Measurements from ENCODE around the gene RFT1. TPM values are rescaled to one million over a fixed set of nuclear protein-coding genes. Genes with fewer than 3 reads are reported as not detected.

Gene RFT1
- total and polyA plus RNA-seq, 2 experiments from 2014 or later: 11.3 to 13.3 TPM

DNA sequence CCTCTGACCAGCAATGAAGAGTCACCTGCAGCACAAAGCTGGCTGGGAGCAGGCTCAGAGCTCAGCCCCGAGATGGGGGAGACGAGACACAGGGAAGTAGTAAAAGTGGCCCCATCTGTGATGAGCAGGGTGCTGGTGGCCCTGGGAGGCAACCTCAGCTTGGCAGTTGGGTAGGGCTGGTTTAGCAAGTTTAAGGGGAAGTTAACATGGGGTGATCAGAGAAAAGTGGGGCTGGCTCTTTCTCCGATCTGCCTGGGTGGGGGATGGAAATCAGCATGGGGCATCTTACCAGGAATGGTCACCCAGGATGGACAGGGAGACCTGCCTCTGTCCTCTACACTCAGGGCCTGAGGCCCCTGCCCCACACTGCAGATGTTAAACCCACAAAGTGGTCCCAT lies 54.5 kb downstream of the RFT1 start (continued):
- TF ChIP-seq, protein P1, sequence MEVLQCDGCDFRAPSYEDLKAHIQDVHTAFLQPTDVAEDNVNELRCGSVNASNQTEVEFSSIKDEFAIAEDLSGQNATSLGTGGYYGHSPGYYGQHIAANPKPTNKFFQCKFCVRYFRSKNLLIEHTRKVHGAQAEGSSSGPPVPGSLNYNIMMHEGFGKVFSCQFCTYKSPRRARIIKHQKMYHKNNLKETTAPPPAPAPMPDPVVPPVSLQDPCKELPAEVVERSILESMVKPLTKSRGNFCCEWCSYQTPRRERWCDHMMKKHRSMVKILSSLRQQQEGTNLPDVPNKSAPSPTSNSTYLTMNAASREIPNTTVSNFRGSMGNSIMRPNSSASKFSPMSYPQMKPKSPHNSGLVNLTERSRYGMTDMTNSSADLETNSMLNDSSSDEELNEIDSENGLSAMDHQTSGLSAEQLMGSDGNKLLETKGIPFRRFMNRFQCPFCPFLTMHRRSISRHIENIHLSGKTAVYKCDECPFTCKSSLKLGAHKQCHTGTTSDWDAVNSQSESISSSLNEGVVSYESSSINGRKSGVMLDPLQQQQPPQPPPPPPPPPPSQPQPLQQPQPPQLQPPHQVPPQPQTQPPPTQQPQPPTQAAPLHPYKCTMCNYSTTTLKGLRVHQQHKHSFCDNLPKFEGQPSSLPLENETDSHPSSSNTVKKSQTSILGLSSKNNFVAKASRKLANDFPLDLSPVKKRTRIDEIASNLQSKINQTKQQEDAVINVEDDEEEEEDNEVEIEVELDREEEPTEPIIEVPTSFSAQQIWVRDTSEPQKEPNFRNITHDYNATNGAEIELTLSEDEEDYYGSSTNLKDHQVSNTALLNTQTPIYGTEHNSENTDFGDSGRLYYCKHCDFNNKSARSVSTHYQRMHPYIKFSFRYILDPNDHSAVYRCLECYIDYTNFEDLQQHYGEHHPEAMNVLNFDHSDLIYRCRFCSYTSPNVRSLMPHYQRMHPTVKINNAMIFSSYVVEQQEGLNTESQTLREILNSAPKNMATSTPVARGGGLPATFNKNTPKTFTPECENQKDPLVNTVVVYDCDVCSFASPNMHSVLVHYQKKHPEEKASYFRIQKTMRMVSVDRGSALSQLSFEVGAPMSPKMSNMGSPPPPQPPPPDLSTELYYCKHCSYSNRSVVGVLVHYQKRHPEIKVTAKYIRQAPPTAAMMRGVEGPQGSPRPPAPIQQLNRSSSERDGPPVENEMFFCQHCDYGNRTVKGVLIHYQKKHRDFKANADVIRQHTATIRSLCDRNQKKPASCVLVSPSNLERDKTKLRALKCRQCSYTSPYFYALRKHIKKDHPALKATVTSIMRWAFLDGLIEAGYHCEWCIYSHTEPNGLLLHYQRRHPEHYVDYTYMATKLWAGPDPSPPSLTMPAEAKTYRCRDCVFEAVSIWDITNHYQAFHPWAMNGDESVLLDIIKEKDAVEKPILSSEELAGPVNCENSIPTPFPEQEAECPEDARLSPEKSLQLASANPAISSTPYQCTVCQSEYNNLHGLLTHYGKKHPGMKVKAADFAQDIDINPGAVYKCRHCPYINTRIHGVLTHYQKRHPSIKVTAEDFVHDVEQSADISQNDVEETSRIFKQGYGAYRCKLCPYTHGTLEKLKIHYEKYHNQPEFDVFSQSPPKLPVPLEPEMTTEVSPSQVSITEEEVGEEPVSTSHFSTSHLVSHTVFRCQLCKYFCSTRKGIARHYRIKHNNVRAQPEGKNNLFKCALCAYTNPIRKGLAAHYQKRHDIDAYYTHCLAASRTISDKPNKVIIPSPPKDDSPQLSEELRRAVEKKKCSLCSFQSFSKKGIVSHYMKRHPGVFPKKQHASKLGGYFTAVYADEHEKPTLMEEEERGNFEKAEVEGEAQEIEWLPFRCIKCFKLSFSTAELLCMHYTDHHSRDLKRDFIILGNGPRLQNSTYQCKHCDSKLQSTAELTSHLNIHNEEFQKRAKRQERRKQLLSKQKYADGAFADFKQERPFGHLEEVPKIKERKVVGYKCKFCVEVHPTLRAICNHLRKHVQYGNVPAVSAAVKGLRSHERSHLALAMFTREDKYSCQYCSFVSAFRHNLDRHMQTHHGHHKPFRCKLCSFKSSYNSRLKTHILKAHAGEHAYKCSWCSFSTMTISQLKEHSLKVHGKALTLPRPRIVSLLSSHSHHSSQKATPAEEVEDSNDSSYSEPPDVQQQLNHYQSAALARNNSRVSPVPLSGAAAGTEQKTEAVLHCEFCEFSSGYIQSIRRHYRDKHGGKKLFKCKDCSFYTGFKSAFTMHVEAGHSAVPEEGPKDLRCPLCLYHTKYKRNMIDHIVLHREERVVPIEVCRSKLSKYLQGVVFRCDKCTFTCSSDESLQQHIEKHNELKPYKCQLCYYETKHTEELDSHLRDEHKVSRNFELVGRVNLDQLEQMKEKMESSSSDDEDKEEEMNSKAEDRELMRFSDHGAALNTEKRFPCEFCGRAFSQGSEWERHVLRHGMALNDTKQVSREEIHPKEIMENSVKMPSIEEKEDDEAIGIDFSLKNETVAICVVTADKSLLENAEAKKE (CRISPR knock-in tag; IDR thresholded peaks at IDR 0.05): no peak
- TF ChIP-seq EZH2phosphoT487 (IDR thresholded peaks at IDR 0.05; ENCODE audit: unreplicated experiment) (no peak), POLR2AphosphoS5 (IDR thresholded peaks at IDR 0.05; ENCODE audit: low read depth) (no peak), CREB1 (CRISPR knock-in tag; IDR thresholded peaks at IDR 0.05; ENCODE audit: low read depth) (no peak), JUNB (IDR thresholded peaks at IDR 0.05; ENCODE audit: unreplicated experiment) (no peak), EZH2 (IDR thresholded peaks at IDR 0.05; ENCODE audit: low read depth, unreplicated experiment) (no peak), ZNF114 (CRISPR knock-in tag; IDR thresholded peaks at IDR 0.05) (no peak), NANOG (IDR thresholded peaks at IDR 0.05; ENCODE audit: borderline replicate concordance) (no peak)

DNA sequence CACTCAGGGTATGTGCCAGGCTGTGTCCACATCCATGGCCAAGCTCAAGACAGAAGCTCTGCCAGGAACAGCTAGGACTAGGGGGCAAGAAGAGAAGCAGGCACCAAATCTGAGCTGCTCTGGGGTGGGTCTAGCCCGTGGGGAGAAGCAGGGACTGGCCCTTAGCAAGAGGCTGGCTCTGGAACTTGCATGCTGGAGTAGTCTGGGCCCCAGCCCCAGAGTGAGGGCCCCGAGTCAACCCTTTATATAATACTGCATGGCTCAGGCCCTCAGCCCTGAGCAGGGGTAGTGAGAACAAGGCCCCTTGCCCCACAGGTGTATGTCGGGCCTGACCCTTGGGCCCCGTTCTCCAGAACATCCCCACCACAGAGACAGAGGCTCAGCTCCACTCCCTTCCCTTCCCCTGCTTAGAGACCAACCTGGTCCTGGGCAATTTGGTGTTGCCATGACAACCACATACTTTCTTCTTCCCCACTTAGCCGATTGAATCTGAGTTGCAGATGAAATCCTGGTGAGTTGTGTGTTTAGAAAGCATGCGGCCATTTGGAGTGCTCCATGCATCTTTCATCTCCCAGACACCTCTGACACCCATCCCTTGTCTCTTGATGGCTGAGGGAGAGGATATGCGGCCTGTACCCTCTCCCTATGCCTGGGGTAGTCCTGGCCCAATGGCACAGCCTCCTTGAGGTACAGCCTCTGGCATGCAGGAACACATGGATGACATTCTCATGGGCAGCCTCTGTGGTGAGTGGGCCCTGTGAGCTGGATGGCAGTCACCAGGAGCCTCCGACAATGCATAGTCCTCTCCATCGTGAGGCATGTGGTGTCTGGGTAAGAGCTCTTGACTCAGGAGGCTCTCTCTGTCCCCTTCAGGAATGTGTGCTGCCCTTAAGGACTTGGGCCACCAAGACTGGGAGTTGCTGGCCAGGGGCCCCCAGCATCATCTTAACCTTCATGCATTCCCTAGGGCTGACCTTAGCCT lies 55.2 kb downstream of the RFT1 start:
- Histone ChIP-seq H3K79me2 (replicated peaks; ENCODE audit: insufficient read depth) (no peaks in the 10 kb centered on the region), H3K4me1 (ENCODE audit: insufficient read depth) (peaks cover 7% of the 10 kb centered on the region), H3K4me2 (no peak overlapping the region), H3K4me3 (no peak overlapping the region), H3K9me2 (ENCODE audit: insufficient read depth) (no peaks in the 10 kb centered on the region), H2AFZ (no peak overlapping the region), H4K20me1 (replicated peaks; ENCODE audit: insufficient read depth) (no peaks in the 10 kb centered on the region), H3K36me3 (ENCODE audit: insufficient read depth) (no peaks in the 10 kb centered on the region), H3K27me3 (ENCODE audit: insufficient read depth) (no peaks in the 10 kb centered on the region), H3F3A (replicated peaks; ENCODE audit: low read depth) (no peaks in the 10 kb centered on the region), H3K27ac (ENCODE audit: low read depth) (no peak overlapping the region)
- ATAC-seq: no peak
- Mint-ChIP-seq H3K9me3 (no peaks in the 10 kb centered on the region), H3K27me3 (ENCODE audit: insufficient read depth, low read depth, poor library complexity) (peaks cover 3% of the 10 kb centered on the region), H3K27ac (no peak overlapping the region), H3K4me1 (peaks cover 17% of the 10 kb centered on the region), H3K4me3 (no peak overlapping the region), H3K36me3 (ENCODE audit: low read depth) (no peaks in the 10 kb centered on the region)
- DNase-seq (ENCODE audit: low spot score): peak; percentile 39
- TF ChIP-seq EZH2phosphoT487 (IDR thresholded peaks at IDR 0.05; ENCODE audit: unreplicated experiment) (no peak), ZNF114 (CRISPR knock-in tag; IDR thresholded peaks at IDR 0.05) (no peak), ZNF331 (CRISPR knock-in tag; IDR thresholded peaks at IDR 0.05; ENCODE audit: low read depth) (no peak), EZH2 (IDR thresholded peaks at IDR 0.05; ENCODE audit: low read depth, unreplicated experiment) (no peak), POLR2AphosphoS5 (IDR thresholded peaks at IDR 0.05; ENCODE audit: low read depth) (no peak)
- TF ChIP-seq, protein P2, sequence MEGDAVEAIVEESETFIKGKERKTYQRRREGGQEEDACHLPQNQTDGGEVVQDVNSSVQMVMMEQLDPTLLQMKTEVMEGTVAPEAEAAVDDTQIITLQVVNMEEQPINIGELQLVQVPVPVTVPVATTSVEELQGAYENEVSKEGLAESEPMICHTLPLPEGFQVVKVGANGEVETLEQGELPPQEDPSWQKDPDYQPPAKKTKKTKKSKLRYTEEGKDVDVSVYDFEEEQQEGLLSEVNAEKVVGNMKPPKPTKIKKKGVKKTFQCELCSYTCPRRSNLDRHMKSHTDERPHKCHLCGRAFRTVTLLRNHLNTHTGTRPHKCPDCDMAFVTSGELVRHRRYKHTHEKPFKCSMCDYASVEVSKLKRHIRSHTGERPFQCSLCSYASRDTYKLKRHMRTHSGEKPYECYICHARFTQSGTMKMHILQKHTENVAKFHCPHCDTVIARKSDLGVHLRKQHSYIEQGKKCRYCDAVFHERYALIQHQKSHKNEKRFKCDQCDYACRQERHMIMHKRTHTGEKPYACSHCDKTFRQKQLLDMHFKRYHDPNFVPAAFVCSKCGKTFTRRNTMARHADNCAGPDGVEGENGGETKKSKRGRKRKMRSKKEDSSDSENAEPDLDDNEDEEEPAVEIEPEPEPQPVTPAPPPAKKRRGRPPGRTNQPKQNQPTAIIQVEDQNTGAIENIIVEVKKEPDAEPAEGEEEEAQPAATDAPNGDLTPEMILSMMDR (conservative IDR thresholded peaks at IDR 0.05; ENCODE audit: low read depth in 2 of 2): no peak
- TF ChIP-seq, protein P3, sequence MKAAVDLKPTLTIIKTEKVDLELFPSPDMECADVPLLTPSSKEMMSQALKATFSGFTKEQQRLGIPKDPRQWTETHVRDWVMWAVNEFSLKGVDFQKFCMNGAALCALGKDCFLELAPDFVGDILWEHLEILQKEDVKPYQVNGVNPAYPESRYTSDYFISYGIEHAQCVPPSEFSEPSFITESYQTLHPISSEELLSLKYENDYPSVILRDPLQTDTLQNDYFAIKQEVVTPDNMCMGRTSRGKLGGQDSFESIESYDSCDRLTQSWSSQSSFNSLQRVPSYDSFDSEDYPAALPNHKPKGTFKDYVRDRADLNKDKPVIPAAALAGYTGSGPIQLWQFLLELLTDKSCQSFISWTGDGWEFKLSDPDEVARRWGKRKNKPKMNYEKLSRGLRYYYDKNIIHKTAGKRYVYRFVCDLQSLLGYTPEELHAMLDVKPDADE (IDR thresholded peaks at IDR 0.05): no peak
